ENCODE data around the gene EYS.
A peak's percentile ranks its signal among the peaks of the same experiment; 100 is the strongest.
"Not testable (repeated sequence)": the region's sequence is repeated elsewhere in the genome, so short reads cannot be mapped to it uniquely, and the experiment has no call there.

EYS gene

DNA sequence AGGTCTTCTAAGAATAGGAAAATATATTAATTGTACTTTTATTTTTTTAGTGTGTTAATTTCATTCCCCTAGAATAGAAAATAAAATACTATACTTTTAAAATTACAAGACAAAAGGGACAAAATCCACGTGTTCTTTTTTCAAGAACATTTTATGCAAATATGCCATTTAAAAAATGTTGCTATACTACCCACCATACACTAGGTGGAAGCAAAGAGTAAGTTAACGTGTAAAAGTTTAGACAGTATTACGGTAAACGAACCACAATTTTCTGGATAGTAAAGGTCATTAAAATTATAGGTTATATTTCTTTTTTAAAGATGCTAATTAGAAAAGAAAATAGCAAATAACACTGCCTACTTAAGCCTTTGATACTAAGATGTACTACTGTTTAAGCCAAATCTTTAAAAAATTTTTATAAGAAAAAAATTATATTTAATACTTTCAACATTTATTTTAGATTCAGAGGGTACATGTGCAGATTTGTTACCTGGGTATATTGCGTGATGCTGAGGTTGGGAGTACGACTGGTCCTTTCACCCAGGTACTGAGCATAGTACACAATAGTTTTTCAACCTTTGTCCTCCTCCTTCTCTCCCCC is 1783.8 kb downstream of the EYS start:
- peak; percentile 35 for DNase-seq (ENCODE audit: low spot score)

DNA sequence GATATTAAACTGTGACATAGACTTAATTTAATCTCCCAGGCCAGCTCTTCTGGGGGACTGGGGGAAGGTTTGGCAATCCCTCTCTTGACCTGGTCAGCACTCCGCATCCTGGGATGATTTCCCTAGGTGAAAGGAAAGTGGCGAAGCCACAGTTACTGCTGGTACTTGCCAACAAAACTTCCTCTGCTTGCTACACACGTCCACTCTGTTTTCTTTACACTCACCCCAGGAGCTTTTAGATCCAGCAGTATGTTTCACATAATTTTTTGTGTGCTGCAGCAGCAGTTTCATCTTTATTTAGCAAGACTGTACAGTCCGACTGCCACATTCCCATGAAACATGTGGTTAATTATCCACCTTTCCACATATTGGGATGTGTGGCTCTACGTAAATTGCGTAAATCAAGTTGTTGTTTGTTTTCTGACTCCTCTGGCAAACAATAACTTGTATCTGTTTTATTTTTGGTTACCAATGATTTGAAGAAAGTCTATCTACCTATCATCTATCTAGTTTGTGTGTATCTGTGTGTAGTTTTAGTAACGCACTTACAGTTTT is 1787.4 kb downstream of the EYS start:
- no peak for DNase-seq (ENCODE audit: low spot score)

DNA sequence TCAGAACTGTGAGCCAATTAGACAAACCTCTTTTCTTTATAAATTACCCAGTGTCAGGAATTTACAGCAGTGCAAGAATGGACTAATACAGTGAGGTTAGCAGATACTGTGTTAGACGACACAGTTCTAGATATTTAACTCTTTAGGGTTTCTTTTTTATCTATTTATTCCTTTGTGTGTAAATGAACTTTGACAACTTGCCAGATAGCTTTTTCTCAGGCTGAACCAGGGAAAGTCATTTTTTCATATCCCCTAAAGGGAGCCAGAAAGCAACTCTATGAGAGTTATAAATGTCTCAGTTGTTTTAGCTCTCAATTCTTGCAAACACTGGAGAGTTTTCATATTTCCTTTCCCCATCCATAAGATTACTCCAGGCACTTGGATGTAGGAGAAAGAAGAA is 1794.1 kb downstream of the EYS start:
- no peak for DNase-seq (ENCODE audit: low spot score)

DNA sequence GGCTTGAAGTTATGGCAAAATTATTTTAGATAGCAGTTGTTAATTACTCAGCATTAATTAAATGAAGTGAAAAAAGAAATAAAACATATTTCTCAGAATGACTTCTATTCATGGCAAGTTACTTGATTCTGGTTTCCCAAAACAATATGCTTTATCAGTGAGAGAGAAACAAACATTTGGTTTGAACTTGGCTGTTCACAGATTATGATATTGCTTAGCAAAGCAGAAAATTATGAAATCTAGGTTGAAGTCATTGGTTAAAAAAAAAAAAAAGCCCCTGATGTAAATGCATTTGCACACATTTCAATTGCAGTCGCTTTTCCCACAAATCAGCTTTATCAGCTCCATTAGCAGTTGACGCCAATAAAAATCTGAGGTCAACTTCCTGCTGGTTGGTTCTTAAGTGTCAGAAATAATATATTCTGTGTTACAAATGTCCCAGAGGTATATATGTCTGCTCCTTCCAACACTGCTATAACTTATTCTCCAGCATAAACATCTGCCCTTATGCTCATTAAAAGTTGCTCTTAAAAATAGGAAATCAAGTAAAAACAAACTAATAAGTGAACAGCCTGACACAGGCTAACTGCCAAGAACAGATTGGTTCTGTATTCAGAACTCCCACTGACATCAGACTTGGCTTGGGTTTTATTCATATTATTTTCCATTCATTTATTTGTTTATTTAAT is 1796.0 kb downstream of the EYS start:
- no peak for DNase-seq (ENCODE audit: low spot score)

DNA sequence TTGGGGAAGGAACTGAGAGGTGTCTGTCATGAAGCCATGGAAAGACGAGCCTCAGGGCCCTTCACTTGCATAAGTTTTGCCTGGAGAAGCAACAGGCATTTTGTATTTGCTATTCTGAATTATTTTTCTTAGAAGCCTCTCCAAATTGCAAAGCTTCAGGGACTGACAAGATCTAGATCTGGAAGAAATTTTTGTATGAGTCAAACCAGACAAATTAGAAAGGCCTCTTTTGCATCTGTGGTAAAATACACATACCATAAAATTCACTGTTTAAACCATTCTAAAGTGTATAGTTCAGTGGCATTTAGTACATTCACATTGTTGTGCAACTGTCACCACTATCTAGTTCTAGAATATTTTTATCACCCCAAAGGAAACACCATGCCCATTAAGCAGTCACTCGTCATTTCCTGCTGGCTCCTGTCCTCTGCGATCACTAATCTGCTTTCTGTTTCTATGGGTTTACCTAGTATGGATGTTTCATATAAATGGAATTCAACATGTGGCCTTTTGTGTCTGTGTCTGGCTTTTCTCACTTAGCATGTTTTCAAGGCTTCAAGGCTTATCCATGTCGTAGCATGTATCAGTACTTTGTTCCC is 1802.3 kb downstream of the EYS start:
- peak; percentile 11 for DNase-seq (ENCODE audit: low spot score)

DNA sequence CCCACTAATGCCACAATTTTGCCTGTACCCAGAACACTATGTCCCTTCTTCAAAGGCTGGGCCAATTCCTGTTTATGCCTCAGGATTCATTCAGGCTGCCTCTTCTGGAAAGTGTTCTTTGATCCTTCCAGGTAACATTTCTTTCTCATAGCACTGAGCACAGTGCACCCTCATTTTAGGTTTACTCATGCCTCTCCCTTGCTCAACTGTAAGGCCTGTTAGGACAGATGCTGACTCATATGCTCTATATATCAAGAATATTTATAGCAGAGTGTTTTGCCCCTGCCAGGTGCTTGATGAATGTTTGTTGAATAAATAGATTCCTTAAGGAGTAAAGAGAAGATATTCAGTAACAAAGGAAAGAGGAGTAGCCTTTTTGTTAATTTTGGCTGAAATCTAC is 1807.5 kb downstream of the EYS start:
- DNase-seq (ENCODE audit: low spot score): no peak

DNA sequence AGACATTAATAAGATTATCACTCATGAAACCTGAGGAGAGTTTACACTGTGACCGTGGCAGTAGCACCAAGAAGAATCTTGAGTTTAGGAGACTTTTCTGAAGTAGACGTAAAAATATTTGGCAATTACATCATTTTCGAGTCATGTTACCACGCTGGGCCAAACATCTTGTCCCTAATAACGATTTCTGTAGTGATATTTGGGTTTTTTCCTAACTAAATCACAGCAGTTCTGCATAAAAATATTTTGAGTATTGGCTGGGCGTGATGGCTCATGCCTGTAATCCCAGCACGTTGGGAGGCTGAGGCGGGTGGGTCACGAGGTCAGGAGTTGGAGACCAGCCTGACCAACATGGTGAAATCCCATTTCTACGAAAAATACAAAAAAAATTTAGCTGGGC is 1809.1 kb downstream of the EYS start:
- no peak for DNase-seq (ENCODE audit: low spot score)

DNA sequence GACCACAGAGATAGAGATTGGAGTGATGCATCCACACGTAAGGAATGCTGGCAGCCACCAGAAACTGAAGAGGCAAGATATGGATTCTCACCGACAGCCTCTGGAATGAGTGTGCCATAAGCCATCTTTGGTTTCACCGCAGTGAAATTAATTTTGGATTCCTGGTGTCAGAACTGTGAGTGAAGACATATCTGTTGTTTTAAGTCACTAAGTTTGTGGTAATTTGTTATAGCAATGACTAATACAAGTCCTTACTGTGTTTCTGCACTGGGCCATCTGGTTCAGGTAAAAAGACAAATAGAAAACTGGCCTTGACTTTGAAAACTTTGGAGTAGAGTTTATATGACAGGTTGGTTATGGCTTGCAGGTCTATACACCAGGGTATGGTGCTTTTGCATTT is 1809.6 kb downstream of the EYS start:
- DNase-seq (ENCODE audit: low spot score): no peak

DNA sequence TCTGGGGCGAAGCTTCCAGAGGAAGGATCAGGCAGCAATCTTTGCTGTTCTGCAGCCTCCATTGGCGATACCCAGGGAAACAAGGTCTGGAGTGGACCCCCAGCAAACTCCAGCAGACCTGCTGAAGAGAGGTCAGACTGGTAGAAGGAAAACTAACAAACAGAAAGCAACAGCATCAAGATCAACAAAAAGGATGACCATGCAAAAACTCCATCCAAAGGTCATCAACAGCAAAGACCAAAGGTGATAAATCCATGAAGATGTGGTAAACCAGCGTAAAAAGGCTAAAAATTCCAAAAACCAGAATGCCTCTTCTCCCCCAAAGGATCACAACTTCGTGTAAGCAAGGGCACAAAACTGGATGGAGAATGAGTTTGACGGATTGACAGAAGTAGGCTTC is 1818.6 kb downstream of the EYS start:
- DNase-seq (ENCODE audit: low spot score): no peak

DNA sequence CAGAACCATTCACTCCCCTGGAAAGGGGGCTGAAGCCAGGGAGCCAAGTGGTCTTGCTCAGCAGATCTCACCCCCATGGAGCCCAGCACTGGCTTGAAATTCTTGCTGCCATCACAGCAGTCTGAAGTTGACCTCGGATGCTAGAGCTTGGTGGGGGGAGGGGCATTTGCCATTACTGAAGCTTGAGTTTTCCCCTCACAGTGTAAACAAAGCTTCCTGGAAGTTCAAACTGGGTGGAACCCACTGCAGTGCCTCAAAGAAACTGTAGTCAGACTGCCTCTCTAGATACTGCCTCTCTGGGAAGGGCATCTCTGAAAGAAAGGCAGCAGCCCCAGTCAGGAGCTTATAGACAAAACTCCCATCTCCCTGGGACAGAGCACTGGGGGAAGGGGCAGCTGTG is 1819.2 kb downstream of the EYS start:
- DNase-seq (ENCODE audit: low spot score): not testable (repeated sequence)

DNA sequence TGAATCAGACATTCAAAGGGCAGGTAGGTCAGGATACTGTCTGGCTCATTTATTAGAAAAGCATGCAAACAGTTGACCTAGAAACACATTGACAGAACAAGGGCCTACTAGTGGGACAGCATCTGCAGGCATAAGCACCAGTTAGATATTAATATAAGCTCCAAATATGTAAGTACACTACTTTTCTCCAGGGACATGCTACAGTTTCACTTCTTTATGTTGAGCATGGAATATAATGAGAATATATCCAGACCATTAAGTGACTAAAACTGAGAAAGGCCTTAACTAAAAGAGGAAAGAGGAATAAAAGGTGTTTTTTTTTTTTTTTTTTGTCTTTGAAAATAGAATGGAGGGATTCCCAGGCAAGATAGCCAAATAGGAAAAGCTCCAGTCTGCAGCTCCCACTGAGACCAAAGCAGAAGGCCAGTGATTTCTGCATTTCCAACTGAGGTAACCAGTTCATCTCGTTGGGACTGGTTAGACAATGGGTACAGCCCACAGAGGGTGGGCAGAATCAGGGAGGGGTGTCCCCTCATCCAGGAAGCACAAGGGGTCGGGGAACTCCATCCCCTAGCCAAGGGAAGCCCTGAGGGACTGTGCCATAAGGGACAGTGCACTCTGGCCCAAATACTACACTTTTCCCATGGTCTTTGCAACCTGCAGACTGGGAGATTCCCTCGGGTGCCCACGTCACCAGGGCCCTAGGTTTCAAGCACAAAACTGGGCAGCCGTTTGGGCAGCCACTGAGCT is 1819.8 kb downstream of the EYS start:
- no peak for DNase-seq (ENCODE audit: low spot score)

DNA sequence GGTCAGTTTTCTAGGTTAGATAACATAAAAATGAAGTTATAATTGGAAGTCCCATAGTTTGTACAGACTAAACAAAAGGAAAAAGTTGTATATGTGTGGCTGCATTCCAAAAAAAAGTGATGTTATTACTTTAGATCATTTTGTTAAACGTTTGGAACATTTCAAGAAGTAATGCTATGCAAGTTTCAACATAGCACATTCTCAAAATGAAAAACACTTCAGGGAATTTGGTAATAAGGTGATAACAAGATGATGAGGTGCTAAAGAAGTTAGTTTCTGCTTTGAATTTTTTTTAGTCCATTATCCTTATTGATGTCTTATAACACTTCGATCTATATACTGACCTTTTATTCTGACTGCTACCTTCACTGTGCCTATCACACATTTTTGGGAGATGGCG is 1820.7 kb downstream of the EYS start:
- no peak for DNase-seq (ENCODE audit: low spot score)

DNA sequence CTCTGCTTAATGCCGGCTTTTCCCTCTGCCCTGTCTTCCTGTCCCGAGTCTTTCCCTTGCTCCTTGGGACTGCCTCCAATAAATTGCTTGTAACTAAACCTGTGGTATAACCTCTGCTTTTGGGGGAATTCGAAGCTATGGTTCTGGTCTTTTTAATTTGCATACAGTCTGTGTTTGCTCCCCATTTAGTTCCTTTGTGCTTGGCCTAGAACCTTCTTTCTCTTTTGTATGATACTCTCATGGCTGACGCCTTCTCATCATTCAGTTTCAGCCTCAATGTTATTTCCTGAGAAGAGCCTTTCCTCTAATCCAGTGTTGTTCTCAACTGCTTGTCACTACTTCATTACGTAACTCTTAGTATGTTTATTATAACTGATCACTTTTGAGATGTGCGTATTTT is 1823.4 kb downstream of the EYS start:
- DNase-seq (ENCODE audit: low spot score): no peak

DNA sequence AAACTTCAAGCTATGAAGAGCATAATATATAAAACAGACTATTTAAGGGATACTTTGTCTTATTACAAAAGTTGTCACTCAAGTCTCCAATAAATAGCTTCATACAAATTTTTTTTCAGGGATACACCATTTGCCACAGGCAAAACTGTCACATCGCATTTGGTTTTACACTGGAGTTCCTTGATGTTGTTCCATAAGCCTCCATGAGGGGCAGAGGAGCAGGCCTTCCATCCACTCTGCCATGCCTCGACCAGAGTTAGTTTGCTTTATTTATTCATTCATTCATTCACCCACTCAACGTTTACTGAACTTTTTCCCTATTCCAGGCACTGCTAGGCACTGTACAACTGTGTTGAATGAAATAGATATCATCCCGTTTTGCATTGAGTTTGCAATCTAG is 1824.8 kb downstream of the EYS start:
- DNase-seq (ENCODE audit: low spot score): no peak

DNA sequence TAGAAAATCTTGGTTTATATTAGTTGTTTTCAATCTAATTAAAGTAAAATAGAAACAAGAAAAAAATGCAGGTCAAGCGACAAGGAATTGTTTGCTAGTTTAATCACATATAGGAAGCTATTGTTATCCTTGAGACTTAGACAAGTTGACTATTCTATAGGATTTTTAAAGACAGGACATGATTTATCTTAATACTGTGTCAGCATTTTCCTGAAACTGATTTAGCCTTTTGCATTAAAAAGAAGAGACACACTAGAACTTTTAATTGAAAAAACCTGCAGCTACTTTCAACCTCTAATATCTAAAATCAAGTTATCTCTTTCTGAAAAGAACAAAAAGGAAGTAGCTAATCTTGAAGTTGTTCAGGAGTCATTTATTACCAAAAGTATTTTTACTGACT is 1825.2 kb downstream of the EYS start:
- no peak for DNase-seq (ENCODE audit: low spot score)

DNA sequence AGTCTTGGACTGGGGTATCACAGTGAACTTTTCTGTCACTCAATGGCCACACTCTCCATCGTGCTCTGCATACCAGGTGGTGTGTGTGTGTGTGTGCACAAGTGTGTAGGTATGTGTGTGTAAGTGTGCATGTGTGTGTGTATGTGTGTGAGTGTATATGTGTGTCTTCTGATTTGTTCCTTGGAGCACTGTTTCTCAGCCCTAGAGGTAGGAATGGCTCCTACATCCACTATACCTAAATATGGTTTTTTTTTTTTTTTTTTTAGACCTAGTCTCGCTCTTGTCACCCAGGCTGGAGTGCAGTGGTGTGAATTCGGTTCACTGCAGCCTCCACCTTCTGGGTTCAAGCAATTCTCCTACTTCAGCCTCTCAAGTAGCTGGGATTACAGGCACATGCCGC is 1834.8 kb downstream of the EYS start:
- no peak for DNase-seq (ENCODE audit: low spot score)

DNA sequence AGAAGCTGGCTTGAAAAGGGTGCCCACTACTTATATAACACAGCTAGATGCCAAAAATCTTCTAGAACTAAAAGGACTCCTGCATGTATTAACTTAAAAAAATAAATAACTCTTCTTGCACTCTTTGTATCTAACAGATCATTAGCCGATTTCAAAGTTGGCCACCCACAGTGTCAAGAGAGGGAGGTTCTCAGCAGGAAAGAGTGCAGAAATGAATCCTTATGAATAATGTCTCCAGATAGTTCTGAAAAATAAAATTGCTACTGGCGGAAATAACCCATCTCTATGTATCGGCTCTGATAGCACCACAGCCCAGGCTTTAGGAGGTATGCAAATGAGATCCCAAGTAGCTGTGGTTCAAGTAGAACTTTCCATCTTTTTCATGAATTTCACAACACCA is 1838.7 kb downstream of the EYS start:
- DNase-seq (ENCODE audit: low spot score): no peak

DNA sequence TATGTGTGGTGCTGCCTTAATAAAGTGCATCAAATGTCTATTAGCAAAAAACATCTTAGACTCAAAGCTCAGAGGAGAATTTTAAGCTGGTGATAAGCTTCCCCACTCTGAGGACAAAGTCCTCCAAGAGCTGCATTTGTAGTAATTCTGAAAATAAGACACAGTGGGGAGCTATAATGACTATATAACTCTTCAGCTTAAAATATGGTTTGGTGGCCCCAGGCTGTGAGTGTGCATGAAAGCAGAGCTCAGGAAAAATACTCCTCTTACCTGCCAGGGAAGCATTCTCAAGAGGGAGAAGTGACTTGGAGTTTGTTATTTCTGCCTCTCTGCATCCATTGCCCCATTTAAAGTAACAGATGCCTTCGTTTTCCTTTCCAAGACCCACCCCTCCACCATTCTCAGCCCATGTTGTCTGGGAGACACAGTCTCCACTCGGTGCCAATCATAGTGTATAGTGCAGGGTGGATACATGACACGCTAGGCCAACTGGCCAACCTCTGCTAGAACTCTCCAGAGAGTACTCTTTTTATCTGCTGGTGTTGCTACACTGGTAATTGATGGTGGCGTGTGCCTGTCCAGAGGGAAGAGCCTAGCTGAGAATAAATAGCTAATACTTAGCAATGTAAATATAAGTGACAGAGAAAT is 1842.2 kb downstream of the EYS start:
- DNase-seq (ENCODE audit: low spot score): no peak

DNA sequence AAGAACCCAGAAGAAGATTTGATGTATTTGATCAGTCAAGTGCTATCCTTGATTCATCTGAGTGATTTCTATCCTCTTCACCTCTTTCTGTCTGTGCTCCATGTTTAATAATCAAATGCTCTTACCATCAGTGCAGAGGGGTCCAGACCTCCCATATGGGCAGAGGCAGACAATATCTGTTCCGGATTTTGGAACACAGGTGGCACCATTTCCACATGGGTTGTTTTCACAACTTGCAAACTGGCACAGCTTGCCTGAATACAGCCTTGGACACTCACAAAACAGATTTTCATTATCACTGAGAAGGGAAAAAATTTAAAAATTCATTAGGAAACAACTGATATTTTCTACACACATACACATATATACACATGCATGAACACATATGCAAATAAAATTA is 1843.0 kb downstream of the EYS start:
- DNase-seq (ENCODE audit: low spot score): no peak

DNA sequence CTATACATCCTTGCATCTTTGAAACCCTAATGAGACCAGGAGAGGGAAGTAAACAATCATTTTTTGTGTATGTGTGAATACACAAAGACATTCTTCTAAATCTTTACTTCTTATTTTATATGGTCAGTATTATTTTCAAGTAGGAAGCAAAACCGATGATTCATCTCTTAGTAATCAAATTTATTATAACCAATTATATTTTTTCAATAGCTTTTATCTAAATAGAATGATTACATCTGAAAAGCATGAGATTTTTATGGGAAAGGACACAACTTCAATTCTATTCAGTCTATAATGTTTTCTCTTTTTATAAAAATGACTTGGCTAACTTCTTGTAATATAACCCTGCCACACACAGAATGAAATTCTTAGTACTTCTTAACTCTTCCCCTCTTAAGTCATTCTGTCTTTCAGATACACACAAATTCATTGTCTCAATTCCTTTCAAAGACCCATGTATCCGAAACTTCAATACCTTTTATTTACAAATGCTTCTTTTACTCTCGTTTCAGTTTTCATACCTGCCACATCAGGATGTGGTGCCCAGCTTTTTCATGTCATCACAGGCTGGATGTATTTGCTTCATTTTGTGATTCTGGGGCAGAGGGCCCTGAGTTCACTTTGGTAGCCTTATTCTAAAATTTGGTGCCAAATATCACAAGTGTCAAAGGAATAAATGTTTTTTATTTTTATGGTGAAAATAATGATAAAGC is 1844.4 kb downstream of the EYS start:
- no peak for DNase-seq (ENCODE audit: low spot score)

DNA sequence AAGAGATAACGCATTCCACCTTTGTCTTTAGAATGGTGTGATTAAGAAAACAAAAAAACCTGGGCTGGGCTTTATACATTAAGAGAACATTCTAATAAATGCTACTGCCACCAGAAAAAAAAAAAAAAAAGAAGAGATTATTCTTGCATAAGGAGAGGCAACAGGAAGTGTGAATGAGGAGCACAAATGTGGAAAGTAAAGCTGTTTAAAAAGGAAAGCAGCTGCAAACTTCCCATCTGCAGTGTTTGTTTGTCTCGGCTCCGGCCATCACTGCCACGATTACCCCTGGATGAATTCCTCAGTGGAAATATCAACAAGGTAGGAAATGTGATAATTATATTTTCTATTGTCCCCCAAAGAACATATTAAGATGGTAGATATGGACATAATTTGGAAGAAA is 1847.5 kb downstream of the EYS start:
- DNase-seq (ENCODE audit: low spot score): no peak
